Ishikawa (cell line): ENCODE results near the gene SLC25A23.

Experiments used
- CEBPB ChIP-seq: IDR thresholded peaks from 2 replicates; pipeline ENCODE4 v1.6.1; 2012
- EP300 ChIP-seq: IDR thresholded peaks from 2 replicates; pipeline ENCODE4 v1.6.1; 2012; ENCODE audit warnings: borderline replicate concordance
- TAF1 ChIP-seq: IDR thresholded peaks from 2 replicates; pipeline ENCODE4 v1.6.1; 2012; ENCODE audit warnings: low read depth, mild to moderate bottlenecking
- TCF12 ChIP-seq: IDR thresholded peaks from 2 replicates; pipeline ENCODE4 v1.6.1; 2012; ENCODE audit warnings: low read depth
- YY1 ChIP-seq: IDR thresholded peaks from 2 replicates; pipeline ENCODE4 v1.6.1; 2012; ENCODE audit warnings: low read depth
- TF ChIP-seq, protein P1 (sequence below): IDR thresholded peaks from 2 replicates; pipeline ENCODE4 v1.6.1; 2012
- TF ChIP-seq, protein P2 (sequence below): IDR thresholded peaks from 2 replicates; pipeline ENCODE4 v1.6.1; 2012

DNA sequence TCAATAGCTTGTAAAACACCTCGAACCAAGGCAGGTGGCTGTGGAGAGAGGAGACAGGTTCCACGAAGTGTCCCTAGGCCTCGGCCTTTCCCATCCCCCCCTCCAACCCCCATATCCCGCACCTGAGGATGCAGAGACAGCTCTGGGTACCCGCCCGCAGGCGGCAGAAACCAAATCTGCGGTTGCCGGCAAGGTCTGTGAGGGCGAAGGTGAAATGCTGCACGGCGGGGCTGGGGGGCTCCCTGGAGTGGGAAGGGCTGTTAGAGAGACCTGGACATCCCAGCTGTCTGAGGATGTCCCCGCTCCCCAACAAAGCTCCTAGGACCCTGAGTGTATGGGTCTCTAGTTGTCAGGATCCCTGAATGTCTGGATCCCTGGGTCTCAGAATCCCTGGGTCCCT is 19.2 kb upstream of the SLC25A23 start:
- TF ChIP-seq TAF1 (no peak), EP300 (no peak), TCF12 (no peak), YY1 (no peak), CEBPB (no peak)
- TF ChIP-seq, protein P1, sequence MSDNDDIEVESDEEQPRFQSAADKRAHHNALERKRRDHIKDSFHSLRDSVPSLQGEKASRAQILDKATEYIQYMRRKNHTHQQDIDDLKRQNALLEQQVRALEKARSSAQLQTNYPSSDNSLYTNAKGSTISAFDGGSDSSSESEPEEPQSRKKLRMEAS = no peak
- TF ChIP-seq, protein P2, sequence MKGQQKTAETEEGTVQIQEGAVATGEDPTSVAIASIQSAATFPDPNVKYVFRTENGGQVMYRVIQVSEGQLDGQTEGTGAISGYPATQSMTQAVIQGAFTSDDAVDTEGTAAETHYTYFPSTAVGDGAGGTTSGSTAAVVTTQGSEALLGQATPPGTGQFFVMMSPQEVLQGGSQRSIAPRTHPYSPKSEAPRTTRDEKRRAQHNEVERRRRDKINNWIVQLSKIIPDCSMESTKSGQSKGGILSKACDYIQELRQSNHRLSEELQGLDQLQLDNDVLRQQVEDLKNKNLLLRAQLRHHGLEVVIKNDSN = no peak
